Measurements from ENCODE around the gene PYGO2.

The PYGO2 gene, protein sequence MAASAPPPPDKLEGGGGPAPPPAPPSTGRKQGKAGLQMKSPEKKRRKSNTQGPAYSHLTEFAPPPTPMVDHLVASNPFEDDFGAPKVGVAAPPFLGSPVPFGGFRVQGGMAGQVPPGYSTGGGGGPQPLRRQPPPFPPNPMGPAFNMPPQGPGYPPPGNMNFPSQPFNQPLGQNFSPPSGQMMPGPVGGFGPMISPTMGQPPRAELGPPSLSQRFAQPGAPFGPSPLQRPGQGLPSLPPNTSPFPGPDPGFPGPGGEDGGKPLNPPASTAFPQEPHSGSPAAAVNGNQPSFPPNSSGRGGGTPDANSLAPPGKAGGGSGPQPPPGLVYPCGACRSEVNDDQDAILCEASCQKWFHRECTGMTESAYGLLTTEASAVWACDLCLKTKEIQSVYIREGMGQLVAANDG

DNA sequence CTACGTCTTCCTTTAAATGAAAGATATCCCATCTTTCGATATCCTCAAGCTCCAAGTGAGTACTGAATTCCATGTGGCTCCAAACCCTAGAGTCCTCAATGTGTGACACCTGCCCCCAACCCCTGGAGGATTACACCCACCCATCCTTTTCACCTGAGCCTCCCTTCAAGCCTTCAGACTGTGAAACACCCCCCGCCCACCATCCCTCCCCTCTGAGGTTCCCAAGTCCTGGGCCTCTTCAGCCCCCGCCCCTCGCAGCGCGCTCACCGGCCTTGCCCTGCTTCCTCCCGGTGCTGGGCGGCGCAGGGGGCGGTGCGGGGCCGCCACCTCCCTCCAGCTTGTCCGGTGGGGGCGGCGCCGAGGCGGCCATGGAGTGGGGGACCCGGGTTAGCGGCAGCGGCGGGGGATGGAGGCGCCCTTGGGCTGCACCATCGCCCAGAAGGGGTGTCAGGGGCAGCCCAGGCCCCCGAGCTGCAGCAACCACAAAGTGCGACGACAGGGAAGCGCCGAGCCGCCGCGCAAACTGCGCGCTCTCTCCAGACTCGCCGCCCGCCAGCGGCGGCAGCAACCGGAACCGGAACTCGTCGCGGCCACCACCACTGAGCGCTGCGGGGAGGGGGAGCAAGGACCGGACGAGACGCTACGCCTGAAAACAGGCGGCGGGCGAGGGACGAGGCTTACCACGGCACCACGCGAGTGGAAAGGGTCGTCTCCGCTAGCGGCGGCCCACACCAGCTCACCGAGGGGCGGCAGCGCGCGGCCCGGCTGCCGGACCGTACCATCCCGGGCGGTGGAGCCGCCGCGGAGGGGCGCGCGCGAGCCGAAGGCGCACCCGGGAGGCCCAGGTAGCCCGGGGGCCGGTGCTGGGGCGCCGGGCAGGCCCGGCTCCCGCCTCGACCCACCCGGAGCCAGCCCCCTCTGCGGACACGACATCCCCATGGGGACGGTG lies at the start of gene PYGO2:
Gene PYGO2 (minus strand): TSS at position 576 of the 949 bp plus-strand sequence. CDS start 206 bp downstream, at position 370.
- Histone ChIP-seq H3K36me3 (ENCODE audit: insufficient read depth, low read length) (peaks cover 3% of the 10 kb centered on the region; the same call in 1 of the 2 replicates), H3K27ac (ENCODE audit: low read depth, low read length) (peak within 1 kb of the TSS; percentile 80), H3K79me2 (ENCODE audit: control insufficient read depth, insufficient read depth, low read length, unreplicated experiment) (peaks cover 14% of the 10 kb centered on the region), H3K4me3 (ENCODE audit: low read depth, low read length) (peak within 1 kb of the TSS; percentile 83), H3K27me3 (ENCODE audit: insufficient read depth, low read length) (no peaks in the 10 kb centered on the region), H2AFZ (ENCODE audit: low read length, unreplicated experiment) (peak within 1 kb of the TSS; percentile 57), H3K4me1 (ENCODE audit: control insufficient read depth, insufficient read depth, low read length, unreplicated experiment) (peaks cover 34% of the 10 kb centered on the region)

DNA sequence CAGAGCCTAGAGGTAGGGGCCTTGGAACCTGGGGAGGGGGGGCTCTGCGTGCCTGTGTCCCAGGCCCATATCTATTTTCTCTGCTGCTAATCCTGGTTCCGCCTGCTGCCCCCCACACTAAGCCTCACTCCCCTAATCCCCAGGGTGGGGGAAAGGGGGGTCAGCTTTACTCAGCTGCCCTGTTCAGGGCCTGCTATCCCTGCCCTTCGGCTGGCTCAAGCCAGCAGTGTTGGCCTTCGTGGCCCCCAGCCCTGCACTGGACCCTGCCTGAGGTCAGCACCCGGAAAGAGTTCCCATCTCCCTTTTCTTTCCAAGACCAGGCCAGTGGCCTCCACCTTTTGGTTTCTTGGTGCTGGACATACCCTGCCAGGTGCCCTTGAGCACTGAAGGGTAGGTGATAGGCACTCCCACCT lies 49.4 kb upstream of the PYGO2 start:
- H2AFZ ChIP-seq (ENCODE audit: low read length, unreplicated experiment): no peak overlapping the region
- H3K4me1 ChIP-seq (ENCODE audit: control insufficient read depth, insufficient read depth, low read length, unreplicated experiment): peaks cover 24% of the 10 kb centered on the region
- H3K27ac ChIP-seq (ENCODE audit: low read depth, low read length): peak overlapping the region; percentile 38; the same call in 1 of the 2 replicates
- H3K4me3 ChIP-seq (ENCODE audit: low read depth, low read length): no peak overlapping the region
- H3K27me3 ChIP-seq (ENCODE audit: insufficient read depth, low read length): no peaks in the 10 kb centered on the region
- H3K79me2 ChIP-seq (ENCODE audit: control insufficient read depth, insufficient read depth, low read length, unreplicated experiment): peaks cover 44% of the 10 kb centered on the region
- peaks cover 5% of the 10 kb centered on the region; the same call in 1 of the 2 replicates for H3K36me3 ChIP-seq (ENCODE audit: insufficient read depth, low read length)

GRCh38 chr1:155010211-155010918 lies 48.8 kb upstream of the PYGO2 start:
- H3K79me2 ChIP-seq (ENCODE audit: control insufficient read depth, insufficient read depth, low read length, unreplicated experiment): peaks cover 50% of the 10 kb centered on the region
- no peak overlapping the region for H3K4me3 ChIP-seq (ENCODE audit: low read depth, low read length)
- peaks cover 30% of the 10 kb centered on the region for H3K4me1 ChIP-seq (ENCODE audit: control insufficient read depth, insufficient read depth, low read length, unreplicated experiment)
- no peaks in the 10 kb centered on the region for H3K27me3 ChIP-seq (ENCODE audit: insufficient read depth, low read length)
- H2AFZ ChIP-seq (ENCODE audit: low read length, unreplicated experiment): no peak overlapping the region
- peaks cover 5% of the 10 kb centered on the region; the same call in 1 of the 2 replicates for H3K36me3 ChIP-seq (ENCODE audit: insufficient read depth, low read length)
- no peak overlapping the region for H3K27ac ChIP-seq (ENCODE audit: low read depth, low read length)

- Histone ChIP-seq H3K4me1 (ENCODE audit: control insufficient read depth, insufficient read depth, low read length, unreplicated experiment) (peaks cover 37% of the 10 kb centered on the region), H2AFZ (ENCODE audit: low read length, unreplicated experiment) (no peak overlapping the region), H3K4me3 (ENCODE audit: low read depth, low read length) (no peak overlapping the region), H3K36me3 (ENCODE audit: insufficient read depth, low read length) (peaks cover 5% of the 10 kb centered on the region; the same call in 1 of the 2 replicates), H3K27me3 (ENCODE audit: insufficient read depth, low read length) (no peaks in the 10 kb centered on the region), H3K79me2 (ENCODE audit: control insufficient read depth, insufficient read depth, low read length, unreplicated experiment) (peaks cover 56% of the 10 kb centered on the region), H3K27ac (ENCODE audit: low read depth, low read length) (no peak overlapping the region)
These were observed 48.2 kb upstream of the PYGO2 start for GRCh38 chr1:155009742-155010141.

- Histone ChIP-seq H3K36me3 (ENCODE audit: insufficient read depth, low read length) (peaks cover 5% of the 10 kb centered on the region; the same call in 1 of the 2 replicates), H2AFZ (ENCODE audit: low read length, unreplicated experiment) (no peak overlapping the region), H3K27ac (ENCODE audit: low read depth, low read length) (no peak overlapping the region), H3K4me3 (ENCODE audit: low read depth, low read length) (no peak overlapping the region), H3K27me3 (ENCODE audit: insufficient read depth, low read length) (no peaks in the 10 kb centered on the region), H3K79me2 (ENCODE audit: control insufficient read depth, insufficient read depth, low read length, unreplicated experiment) (peaks cover 61% of the 10 kb centered on the region), H3K4me1 (ENCODE audit: control insufficient read depth, insufficient read depth, low read length, unreplicated experiment) (peaks cover 41% of the 10 kb centered on the region)
These were observed 47.7 kb upstream of the PYGO2 start for GRCh38 chr1:155009221-155009711.

DNA sequence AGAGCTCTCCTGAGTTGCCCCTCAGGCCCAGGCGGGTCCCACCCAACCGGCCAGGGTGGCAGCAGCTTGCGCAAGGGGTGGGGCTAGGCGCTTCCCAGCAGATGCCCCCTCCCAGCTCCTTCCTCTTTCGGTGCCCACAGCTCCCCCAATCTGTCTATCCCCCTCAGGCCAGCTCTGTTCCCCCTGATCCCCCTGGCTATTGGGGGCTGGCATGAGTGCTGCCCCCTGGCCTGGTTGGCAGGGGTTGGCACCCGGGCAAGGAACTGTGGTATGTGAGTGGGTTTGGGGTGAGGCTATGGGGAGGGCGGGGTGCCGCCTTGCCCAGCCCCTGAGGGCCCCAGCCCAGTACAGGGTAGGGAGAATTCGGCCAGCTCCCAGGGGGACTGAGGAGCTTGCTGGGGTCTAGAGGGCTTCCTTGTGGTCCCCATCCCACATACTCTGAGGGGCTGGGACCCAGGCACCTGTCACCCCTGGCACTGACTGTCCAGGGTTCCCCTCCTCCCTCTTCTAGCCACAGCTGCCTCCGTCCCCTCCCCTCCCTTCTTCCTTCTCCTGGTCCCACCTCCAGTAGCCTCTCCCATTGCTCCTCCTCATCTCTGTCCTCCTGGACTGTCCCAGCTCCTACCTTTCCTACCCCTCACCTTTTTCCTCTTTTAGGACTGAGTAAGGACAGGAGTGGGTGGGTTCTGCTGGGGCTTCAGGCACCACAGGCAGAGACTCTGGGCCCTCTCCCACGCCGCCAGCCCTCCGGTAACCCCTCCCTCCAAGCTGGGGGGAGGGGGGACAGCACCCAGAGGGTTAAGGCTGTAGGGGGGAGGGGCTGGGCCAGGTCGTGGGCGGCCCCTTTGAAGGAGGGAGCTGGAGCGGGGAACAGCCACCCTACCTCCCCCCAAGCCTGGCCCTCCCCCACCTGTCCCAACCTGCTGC lies 46.7 kb upstream of the PYGO2 start:
- Histone ChIP-seq H3K27me3 (ENCODE audit: insufficient read depth, low read length) (no peaks in the 10 kb centered on the region), H3K36me3 (ENCODE audit: insufficient read depth, low read length) (no peaks in the 10 kb centered on the region), H3K27ac (ENCODE audit: low read depth, low read length) (no peak overlapping the region), H3K79me2 (ENCODE audit: control insufficient read depth, insufficient read depth, low read length, unreplicated experiment) (peaks cover 70% of the 10 kb centered on the region), H3K4me3 (ENCODE audit: low read depth, low read length) (no peak overlapping the region), H3K4me1 (ENCODE audit: control insufficient read depth, insufficient read depth, low read length, unreplicated experiment) (peaks cover 44% of the 10 kb centered on the region), H2AFZ (ENCODE audit: low read length, unreplicated experiment) (no peak overlapping the region)

GRCh38 chr1:155007251-155007828 lies 45.8 kb upstream of the PYGO2 start:
- H3K79me2 ChIP-seq (ENCODE audit: control insufficient read depth, insufficient read depth, low read length, unreplicated experiment): peaks cover 76% of the 10 kb centered on the region
- H3K27ac ChIP-seq (ENCODE audit: low read depth, low read length): no peak overlapping the region
- peaks cover 38% of the 10 kb centered on the region for H3K4me1 ChIP-seq (ENCODE audit: control insufficient read depth, insufficient read depth, low read length, unreplicated experiment)
- H3K36me3 ChIP-seq (ENCODE audit: insufficient read depth, low read length): no peaks in the 10 kb centered on the region
- no peak overlapping the region for H2AFZ ChIP-seq (ENCODE audit: low read length, unreplicated experiment)
- H3K4me3 ChIP-seq (ENCODE audit: low read depth, low read length): no peak overlapping the region
- no peaks in the 10 kb centered on the region for H3K27me3 ChIP-seq (ENCODE audit: insufficient read depth, low read length)

GRCh38 chr1:155006601-155007101 lies 45.1 kb upstream of the PYGO2 start:
- no peak overlapping the region for H3K27ac ChIP-seq (ENCODE audit: low read depth, low read length)
- no peaks in the 10 kb centered on the region for H3K36me3 ChIP-seq (ENCODE audit: insufficient read depth, low read length)
- peaks cover 76% of the 10 kb centered on the region for H3K79me2 ChIP-seq (ENCODE audit: control insufficient read depth, insufficient read depth, low read length, unreplicated experiment)
- H3K4me3 ChIP-seq (ENCODE audit: low read depth, low read length): no peak overlapping the region
- H3K27me3 ChIP-seq (ENCODE audit: insufficient read depth, low read length): no peaks in the 10 kb centered on the region
- no peak overlapping the region for H2AFZ ChIP-seq (ENCODE audit: low read length, unreplicated experiment)
- H3K4me1 ChIP-seq (ENCODE audit: control insufficient read depth, insufficient read depth, low read length, unreplicated experiment): peaks cover 32% of the 10 kb centered on the region

Measured in ACC112 (cell line).